OCI-LY3 (cell line): ENCODE data around the gene JPH4.
"Not testable (repeated sequence)": the region's sequence is repeated elsewhere in the genome, so short reads cannot be mapped to it uniquely, and the experiment has no call there.

Source experiments
- H2AFZ ChIP-seq: fragments of 200-600, 300-600 bp; shearing (Covaris generic); 2 replicates; pipeline ENCODE4 v1.6.0; 2014; ENCODE audit warnings: antibody characterized with exemption, low read depth, low read length
- H3K27ac ChIP-seq: fragments of 200-600, 300-600 bp; sonication (generic); 2 replicates; pipeline ENCODE4 v1.5.1; 2014; ENCODE audit warnings: mild to moderate bottlenecking, low read length, moderate library complexity, mixed read lengths
- H3K27me3 ChIP-seq: fragments of 200-600, 300-600 bp; sonication (generic); 2 replicates; pipeline ENCODE4 v1.6.1; 2014; ENCODE audit warnings: low read depth, low read length, mixed read lengths
- H3K36me3 ChIP-seq: fragments of 200-600, 300-600 bp; sonication (generic); replicated peaks from 2 replicates; pipeline ENCODE3; 2014; ENCODE audit warnings: low read depth, low read length, mixed read lengths
- H3K4me1 ChIP-seq: fragments of 300-600, 200-600 bp; sonication (generic); 2 replicates; pipeline ENCODE4 v1.6.1; 2014; ENCODE audit warnings: low read length, mixed read lengths
- H3K4me2 ChIP-seq: fragments of 200-600, 300-600 bp; sonication (generic); 2 replicates; pipeline ENCODE4 v1.6.1; 2014; ENCODE audit warnings: low read length, mixed read lengths
- H3K4me3 ChIP-seq: fragments of 300-600, 200-600 bp; sonication (generic); 2 replicates; pipeline ENCODE4 v1.5.1; 2014; ENCODE audit warnings: antibody characterized with exemption, mild to moderate bottlenecking, low read length, moderate library complexity
- H3K79me2 ChIP-seq: fragments of 300-600, 200-600 bp; shearing (Covaris generic); 2 replicates; pipeline ENCODE4 v1.6.1; 2014; ENCODE audit warnings: mild to moderate bottlenecking, low read length, mixed read lengths
- H3K9ac ChIP-seq: fragments of 300-600, 200-600 bp; shearing (Covaris generic); 2 replicates; pipeline ENCODE4 v1.6.0; 2014; ENCODE audit warnings: mild to moderate bottlenecking, low read length, moderate library complexity
- H3K9me3 ChIP-seq: fragments of 200-600, 300-600 bp; shearing (Covaris generic); 2 replicates; pipeline ENCODE4 v1.6.1; 2014; ENCODE audit warnings: low read length, mixed read lengths; ENCODE audit not compliant: insufficient read depth
- H4K20me1 ChIP-seq: fragments of 200-600, 300-600 bp; sonication (generic); 2 replicates; pipeline ENCODE4 v1.6.1; 2016; ENCODE audit warnings: low read length, mixed read lengths; ENCODE audit not compliant: insufficient read depth
- EZH2phosphoT487 ChIP-seq: fragments of 200-600 bp; shearing (Covaris generic); IDR thresholded peaks from 2 replicates; pipeline ENCODE4 v1.6.1; 2018; ENCODE audit warnings: antibody characterized with exemption, mixed run types, low read depth
- TF ChIP-seq, protein P1 (sequence below): fragments of 200-600, 300-600 bp; sonication (generic); IDR thresholded peaks from 2 replicates; pipeline ENCODE4 v1.5.1; 2014; ENCODE audit warnings: antibody characterized with exemption, low read length, low read depth

Gene JPH4

GRCh38 chr14:23588884-23589598 is 10.5 kb upstream of the JPH4 start:
- Histone ChIP-seq H3K36me3 (no peaks in the 10 kb centered on the region), H3K4me3 (no peak overlapping the region), H2AFZ (peak overlapping the region; percentile 47), H4K20me1 (no peaks in the 10 kb centered on the region), H3K4me2 (peak overlapping the region; percentile 38), H3K27me3 (no peaks in the 10 kb centered on the region; the same call in 1 of the 2 replicates), H3K79me2 (no peaks in the 10 kb centered on the region), H3K9ac (no peak overlapping the region), H3K9me3 (no peaks in the 10 kb centered on the region), H3K4me1 (peaks cover 8% of the 10 kb centered on the region), H3K27ac (no peak overlapping the region)
- no peak for TF ChIP-seq EZH2phosphoT487
- TF ChIP-seq, protein P1, sequence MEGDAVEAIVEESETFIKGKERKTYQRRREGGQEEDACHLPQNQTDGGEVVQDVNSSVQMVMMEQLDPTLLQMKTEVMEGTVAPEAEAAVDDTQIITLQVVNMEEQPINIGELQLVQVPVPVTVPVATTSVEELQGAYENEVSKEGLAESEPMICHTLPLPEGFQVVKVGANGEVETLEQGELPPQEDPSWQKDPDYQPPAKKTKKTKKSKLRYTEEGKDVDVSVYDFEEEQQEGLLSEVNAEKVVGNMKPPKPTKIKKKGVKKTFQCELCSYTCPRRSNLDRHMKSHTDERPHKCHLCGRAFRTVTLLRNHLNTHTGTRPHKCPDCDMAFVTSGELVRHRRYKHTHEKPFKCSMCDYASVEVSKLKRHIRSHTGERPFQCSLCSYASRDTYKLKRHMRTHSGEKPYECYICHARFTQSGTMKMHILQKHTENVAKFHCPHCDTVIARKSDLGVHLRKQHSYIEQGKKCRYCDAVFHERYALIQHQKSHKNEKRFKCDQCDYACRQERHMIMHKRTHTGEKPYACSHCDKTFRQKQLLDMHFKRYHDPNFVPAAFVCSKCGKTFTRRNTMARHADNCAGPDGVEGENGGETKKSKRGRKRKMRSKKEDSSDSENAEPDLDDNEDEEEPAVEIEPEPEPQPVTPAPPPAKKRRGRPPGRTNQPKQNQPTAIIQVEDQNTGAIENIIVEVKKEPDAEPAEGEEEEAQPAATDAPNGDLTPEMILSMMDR: peak; percentile 77

DNA sequence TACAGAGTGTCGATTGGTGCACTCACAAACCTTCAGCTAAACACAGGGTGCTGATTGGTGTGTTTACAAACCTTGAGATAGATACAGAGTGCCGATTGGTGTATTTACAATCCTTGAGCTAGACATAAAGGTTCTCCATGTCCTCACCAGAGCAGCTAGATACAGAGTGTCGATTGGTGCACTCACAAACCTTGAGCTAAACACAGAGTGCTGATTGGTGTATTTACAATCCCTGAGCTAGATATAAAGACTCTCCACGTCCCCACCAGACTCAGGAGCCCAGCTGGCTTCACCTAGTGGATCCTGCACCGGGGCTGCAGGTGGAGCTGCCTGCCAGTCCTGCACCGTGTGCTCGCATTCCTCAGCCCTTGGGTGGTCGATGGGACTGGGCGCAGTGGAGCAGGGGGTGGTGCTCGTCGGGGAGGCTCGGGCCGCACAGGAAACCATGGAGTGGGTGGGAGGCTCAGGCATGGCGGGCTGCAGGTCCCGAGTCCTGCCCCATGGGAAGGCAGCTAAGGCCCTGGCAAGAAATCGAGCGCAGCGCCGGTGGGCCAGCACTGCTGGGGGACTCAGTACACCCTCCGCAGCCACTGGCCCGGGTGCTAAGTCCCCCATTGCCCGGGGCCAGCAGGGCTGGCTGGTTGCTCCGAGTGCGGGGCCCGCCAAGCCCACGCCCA is 6.1 kb upstream of the JPH4 start:
- H3K4me2 ChIP-seq, H3K9ac ChIP-seq, H3K4me3 ChIP-seq, H4K20me1 ChIP-seq, H3K36me3 ChIP-seq, H3K27me3 ChIP-seq, H3K79me2 ChIP-seq, H2AFZ ChIP-seq, H3K9me3 ChIP-seq, H3K4me1 ChIP-seq, H3K27ac ChIP-seq: not testable (repeated sequence)

DNA sequence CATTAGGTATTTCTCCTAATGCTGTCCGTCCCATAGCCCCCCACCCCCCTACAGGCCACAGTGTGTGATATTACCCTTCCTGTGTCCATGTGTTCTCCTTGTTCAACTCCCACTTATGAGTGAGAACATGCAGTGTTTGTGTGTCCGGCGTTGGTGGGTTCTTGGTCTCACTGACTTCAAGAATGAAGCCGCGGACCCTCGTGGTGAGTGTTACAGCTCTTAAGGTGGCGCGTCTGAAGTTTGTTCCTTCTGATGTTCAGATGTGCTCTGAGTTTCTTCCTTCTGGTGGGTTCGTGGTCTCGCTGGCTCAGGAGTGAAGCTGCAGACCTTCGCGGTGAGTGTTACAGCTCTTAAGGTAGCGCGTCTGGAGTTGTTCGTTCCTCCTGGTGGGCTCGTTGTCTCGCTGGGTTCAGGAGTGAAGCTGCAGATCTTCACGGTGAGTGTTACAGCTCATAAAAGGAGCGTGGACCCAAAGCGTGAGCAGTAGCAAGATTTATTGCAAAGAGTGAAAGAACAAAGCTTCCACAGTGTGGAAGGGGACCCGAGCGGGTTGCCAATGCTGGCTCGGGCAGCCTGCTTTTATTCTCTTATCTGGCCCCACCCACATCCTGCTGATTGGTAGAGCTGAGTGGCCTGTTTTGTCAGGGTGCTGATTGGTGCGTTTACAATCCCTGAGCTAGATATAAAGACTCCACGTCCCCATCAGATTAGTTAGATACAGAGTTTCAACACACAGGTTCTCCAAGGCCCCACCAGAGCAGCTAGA is 5.4 kb upstream of the JPH4 start:
- H3K9ac ChIP-seq, H3K27me3 ChIP-seq, H3K4me3 ChIP-seq, H2AFZ ChIP-seq, H3K36me3 ChIP-seq, H3K4me1 ChIP-seq, H3K27ac ChIP-seq, H3K9me3 ChIP-seq, H4K20me1 ChIP-seq, H3K4me2 ChIP-seq, H3K79me2 ChIP-seq: not testable (repeated sequence)

DNA sequence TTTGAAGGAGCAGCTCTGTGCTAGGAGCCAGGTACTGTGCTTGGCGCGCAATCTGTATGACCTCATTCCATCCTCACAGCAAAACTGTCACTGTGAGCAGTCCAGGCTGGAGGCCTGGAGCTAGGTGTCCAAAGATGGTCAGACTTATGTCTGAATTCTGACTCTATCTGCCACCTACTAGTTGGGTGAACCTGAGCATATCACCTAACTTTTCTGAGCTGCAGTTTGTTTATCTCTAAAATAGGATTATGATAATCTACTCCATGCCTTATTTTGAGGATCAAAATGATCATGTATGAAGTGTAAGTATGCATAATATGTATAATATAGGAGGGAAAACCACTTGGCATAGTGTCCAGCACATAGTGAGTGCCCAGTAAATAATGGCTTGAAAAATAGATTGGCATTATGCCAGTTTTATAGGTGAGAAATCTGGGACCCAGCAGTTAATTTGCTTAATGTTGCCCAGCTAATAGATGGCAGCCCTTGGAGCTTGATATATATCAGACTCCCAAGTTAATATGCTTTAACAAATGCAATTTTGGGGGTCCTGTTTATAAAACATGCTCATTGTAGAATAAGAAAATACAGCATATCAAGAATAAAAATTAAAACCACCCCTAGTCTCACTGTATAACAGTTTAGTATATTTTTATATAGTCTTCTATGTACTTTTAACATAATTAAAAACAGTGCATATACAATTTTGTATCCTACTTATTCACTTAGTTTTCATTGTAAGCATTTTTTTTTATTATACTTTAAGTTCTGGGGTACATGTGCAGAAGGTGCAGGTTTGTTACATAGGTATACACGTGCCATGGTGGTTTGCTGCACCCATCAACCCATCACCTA is 4.5 kb upstream of the JPH4 start:
- no peaks in the 10 kb centered on the region for H4K20me1 ChIP-seq
- H3K27me3 ChIP-seq: no peaks in the 10 kb centered on the region
- H3K9ac ChIP-seq: no peak overlapping the region
- H3K9me3 ChIP-seq: no peaks in the 10 kb centered on the region
- no peak overlapping the region for H3K4me2 ChIP-seq
- no peak overlapping the region for H3K4me3 ChIP-seq
- no peak for TF ChIP-seq EZH2phosphoT487
- TF ChIP-seq, protein P1: no peak
- no peak overlapping the region for H3K27ac ChIP-seq
- no peak overlapping the region for H2AFZ ChIP-seq
- no peaks in the 10 kb centered on the region for H3K36me3 ChIP-seq
- H3K4me1 ChIP-seq: peaks cover 10% of the 10 kb centered on the region; the same call in 1 of the 2 replicates
- H3K79me2 ChIP-seq: no peaks in the 10 kb centered on the region
